ENCODE data around the gene MAD2L2.
A peak's percentile ranks its signal among the peaks of the same experiment; 100 is the strongest.

The MAD2L2 gene

DNA sequence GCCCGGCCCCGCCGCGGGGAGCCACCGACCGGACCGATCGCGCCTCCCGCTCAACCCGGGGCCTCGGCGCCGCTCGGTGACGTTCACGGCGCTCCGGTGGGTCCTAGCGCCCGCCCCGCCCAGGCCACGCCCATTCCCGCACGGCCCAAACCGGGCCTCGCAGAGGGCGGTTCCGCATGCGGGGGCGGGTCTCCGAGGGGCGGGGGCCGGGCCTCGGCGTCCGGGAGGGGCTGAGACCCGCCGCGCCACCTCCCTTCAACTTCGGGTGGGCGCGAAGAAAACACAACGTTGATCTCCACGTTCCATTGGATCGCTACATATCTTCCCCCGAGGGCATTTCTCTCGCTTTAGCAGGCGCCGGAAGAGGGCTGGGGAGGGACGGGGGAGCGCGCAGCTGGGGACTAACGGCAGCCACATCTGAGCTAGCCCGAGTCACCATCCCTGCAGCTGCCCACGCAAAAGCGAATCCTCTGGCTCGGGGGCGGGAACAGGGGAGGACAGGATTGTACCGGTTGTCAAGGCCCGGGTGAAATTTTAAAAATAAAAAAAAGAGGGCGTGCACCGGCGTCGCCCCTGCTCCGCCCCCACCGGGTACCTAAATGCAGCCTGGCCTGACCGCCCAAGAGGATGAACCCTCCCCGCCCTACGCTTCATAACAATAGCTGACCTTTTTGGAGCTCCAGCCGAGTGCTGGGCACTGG is at the start of gene MAD2L2:
Gene MAD2L2, minus strand, starts transcription at position 78 of the 701 bp plus-strand sequence. CDS start 547 bp downstream, outside the sequence.
- peak; percentile 91 for DNase-seq (ENCODE audit: extremely low spot score, insufficient read length, low read depth)
- peak; percentile 87 for FAIRE-seq

DNA sequence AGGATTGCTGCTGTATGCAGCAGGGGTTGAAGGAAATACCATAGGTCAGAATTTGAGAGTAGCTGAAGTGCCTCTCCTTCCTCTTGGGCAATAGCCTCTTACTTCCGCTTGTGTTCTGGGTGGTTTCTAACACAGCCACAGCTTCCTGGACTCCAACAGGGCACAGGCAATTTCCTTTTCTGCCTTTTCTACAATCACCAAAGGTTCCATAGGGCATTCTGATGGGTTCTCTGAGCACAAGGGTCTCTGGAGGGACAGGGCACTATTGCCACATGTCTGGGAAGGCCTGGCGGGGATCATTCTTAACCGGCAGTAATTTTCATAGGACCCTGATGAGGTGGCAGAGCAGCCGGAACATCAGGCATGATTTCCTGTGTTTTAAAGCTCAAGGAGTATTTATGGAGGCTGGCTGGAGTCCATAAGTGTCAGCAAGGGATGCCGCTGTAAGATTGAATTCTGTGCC is 49.5 kb upstream of the MAD2L2 start:
- DNase-seq (ENCODE audit: extremely low spot score, insufficient read length, low read depth) (no peak), FAIRE-seq (peak; percentile 80)

DNA sequence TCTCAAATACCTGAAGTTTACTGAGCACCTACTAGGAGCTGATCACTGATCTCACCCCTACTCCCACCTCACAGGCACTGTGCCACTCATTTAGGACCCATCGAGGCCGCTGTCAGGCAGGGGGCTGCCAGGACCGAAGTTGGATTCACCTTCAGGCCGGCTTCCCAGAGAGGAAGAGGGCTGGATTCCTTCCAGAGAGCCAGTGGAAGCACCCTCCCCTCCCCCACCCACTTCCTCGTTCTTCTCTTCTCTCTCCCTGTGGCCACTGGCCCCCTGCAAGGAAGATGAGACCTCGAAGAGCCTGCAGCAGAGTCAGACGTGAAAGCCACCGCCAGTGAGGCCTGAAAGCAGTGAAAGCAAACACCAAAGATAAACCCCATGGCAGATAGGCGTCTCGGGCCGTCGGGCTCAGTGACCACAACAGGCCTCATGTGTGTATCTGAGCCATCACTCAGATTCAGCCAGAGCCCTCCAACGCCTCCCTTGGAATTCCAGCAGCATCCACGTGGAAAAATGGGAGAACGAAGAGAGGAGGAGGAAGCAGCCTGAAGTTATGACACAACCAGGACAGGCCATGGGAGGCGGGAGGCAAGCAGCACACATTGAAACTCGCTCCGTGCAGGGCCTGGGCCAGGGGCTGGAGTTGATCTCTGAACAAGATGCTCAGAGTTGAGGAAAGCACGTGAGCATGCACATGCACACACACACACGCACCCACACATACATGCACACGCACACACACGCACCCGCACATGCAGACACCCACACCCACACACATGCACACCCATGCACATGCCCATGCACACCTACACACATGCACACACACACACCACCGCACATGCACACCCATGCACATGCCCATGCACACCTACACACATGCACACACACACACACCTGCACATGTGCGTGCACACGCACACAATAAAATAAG is 48.8 kb upstream of the MAD2L2 start:
- FAIRE-seq (no peak), DNase-seq (ENCODE audit: extremely low spot score, insufficient read length, low read depth) (no peak)

DNA sequence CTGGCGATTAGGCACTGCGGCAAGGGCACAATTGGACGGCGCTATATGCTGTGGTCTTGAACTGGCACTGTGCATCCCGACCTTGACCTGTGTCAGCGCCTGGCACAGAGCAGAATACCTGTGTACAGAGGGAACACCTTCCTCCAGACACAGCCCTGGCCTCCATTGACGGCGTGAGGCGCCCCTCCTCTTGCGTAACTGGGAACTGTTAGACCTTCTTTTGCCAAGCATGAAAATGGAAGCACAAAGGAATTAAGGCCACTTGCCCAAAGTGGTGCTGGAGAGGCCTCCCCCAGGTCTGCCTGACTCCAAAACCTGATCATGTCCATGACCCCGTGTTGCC is 48.2 kb upstream of the MAD2L2 start:
- FAIRE-seq (no peak), DNase-seq (ENCODE audit: extremely low spot score, insufficient read length, low read depth) (no peak)

DNA sequence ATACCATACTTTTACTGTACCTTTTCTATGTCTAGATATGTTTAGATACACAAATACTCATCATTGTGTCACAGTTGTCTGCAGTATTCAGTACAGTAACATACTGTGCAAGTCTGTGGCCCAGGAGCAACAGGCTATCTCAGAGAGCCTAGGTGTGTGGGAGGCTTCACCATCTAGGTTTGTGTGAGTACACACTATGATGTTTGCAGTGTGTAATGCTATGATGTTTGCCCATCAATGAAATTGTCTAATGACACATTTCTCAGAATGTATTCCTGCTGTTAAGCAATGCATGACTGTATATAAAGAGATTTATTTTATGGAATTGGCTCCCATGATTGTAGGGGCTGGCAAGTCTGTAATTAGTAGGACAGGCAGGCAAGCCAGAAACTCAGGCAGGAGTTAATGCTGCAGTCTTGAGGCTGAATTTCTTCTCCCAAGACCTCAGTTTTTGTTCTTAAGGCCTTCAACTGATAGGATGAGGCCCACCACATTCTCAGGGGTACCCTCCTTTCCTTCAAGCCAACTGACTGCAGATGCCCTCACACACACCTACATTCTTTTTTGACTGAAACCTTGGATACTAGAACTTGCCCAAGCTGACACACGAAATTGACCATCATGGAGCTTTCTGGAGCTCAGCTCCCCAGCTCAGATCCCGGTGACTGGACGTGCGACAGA is 47.3 kb upstream of the MAD2L2 start:
- DNase-seq (ENCODE audit: extremely low spot score, insufficient read length, low read depth) = no peak
- no peak for FAIRE-seq

DNA sequence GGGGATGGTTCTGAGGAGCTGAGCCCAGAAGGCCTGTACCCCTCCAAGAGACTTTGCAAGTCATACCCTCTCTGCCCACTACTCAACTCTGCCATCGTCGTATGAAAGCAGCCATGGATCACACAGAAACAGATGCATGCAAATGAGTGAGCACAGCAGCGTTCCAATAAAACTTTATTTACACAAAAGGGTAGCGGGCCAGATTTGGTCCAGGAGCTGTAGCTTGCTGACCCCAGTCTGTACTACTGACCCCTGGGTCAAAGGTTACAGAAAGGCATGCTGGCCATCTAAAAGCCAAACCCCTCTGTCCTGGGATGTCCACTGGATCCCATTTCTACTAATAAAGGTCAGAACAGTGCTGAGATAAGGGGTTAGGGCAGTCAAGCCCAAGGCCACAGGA is 46.2 kb upstream of the MAD2L2 start:
- no peak for FAIRE-seq
- no peak for DNase-seq (ENCODE audit: extremely low spot score, insufficient read length, low read depth)

DNA sequence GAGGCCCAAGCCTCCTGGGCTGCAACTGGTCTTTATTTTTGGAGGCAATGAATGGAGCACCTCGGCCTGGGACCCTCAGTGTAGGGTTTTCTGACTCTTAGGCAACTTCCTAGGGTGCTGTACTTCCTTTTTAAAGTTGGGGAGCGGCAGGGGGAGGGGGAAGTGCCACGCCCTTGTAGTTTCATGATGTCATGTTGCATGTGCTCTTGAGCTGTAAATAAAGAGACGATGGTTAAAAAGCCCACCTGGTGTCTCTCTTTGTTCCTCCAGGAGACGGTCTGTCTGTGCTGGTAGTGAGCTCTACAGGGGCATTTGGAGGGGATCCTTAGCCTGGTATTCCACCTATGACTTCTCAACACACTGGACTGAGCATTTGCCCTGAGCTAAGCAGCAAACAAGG is 44.7 kb upstream of the MAD2L2 start:
- no peak for DNase-seq (ENCODE audit: extremely low spot score, insufficient read length, low read depth)
- FAIRE-seq = no peak

DNA sequence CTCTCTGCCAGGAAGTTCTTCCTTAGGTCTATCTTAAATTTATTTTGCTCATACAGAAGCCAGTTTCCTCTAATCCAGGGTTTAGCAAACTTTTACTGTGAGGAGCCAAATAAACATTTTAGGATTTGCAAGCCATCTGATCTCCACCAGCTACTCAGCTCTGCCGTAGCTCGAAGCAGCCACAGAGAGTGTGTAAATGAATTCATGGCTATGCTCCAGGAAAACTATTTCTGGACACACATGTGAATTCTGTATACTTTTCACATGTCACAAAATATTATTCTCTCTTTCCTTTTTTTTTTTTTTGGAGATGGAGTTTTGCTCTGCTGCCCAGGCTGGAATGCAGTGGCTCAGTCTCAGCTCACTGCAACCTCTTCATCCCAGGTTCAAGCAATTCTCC is 41.6 kb upstream of the MAD2L2 start:
- no peak for DNase-seq (ENCODE audit: extremely low spot score, insufficient read length, low read depth)
- no peak for FAIRE-seq

DNA sequence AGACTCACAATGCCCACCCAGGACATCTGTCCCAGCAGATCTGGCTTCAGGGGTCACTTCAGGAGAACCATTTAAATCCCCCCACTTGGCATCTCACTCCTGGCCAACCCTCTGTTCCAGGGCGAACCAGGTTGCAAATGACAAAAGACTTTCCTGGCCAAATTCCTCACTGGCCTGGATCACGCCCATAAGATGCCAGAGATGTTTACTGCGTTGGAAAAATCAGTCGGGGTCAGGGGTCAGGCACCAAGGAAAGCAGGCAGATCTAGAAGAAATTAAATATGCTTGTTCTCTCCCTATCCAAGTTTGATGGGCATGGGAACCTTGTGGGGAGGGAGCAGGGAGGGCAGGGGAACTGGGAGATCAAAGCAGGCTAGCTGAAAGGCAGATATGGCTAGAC is 40.4 kb upstream of the MAD2L2 start:
- DNase-seq (ENCODE audit: extremely low spot score, insufficient read length, low read depth) (no peak), FAIRE-seq (no peak)

DNA sequence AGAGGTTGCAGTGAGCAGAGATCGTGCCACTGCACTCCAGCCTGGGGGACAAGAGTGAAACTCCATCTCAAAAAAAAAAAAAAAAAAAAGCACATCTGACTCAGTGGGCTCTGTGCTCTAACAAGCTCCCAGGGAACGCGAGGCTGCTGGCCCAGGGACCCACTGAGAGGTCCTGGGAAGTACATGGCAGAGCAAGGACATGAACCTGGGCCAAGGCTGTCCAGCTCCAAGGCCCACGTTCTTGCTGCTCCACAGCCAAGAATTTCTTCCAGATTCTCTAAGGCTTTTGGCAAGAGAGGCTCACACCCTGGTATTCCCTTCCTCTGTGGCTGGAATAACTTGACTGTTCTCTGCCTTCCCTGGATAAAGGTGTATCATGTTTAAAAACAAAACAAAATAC is 39.6 kb upstream of the MAD2L2 start:
- DNase-seq (ENCODE audit: extremely low spot score, insufficient read length, low read depth) = no peak
- no peak for FAIRE-seq

DNA sequence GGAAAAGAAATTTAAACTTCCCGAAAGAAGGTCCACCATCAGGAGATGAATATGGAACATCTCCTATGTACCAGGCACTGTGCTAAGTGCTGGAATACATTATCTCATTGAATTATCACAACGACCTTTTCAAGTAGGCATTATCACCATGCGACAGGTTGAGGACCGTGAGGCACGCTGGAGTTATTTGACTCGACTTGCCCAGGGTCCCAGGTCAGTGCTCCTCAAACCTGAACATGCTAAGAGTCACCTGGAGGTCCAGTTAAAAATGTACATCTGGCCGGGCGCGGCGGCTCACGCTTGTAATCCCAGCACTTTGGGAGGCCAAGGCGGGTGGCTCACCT is 39.1 kb upstream of the MAD2L2 start:
- no peak for FAIRE-seq
- DNase-seq (ENCODE audit: extremely low spot score, insufficient read length, low read depth) = no peak

DNA sequence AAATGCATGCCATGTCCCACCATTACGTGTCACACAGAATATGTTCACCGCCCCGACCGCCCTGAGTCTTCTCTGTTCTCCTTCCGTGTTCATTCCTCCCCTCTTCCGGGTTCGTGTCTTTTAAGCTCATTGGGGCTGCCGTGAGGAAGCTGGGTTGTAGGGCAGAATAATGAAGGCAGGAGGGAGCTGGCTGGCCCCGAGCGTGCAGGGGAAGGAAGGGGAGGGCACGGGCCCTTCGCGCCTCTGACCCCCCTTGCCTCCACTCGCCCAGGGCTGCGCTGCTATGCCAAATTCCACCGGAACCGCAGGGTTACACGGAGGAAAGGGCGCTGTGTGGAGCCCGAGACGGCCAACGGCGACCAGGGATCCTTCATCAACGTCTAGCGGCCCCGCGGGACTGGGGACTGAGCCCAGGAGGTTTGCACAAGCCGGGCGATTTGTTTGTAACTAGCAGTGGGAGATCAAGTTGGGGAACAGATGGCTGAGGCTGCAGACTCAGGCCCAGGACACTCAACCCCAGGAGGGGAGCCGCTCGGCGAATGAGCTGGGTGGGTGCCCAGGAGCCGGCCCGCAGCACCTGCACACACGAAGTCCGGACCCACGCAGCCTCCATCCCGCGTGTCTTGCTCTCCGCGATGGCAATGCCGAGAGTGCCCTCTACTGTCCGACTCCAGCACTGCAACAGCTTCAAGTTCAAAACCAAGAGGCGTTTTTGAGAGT is 38.5 kb upstream of the MAD2L2 start:
- DNase-seq (ENCODE audit: extremely low spot score, insufficient read length, low read depth) = peak; percentile 75

DNA sequence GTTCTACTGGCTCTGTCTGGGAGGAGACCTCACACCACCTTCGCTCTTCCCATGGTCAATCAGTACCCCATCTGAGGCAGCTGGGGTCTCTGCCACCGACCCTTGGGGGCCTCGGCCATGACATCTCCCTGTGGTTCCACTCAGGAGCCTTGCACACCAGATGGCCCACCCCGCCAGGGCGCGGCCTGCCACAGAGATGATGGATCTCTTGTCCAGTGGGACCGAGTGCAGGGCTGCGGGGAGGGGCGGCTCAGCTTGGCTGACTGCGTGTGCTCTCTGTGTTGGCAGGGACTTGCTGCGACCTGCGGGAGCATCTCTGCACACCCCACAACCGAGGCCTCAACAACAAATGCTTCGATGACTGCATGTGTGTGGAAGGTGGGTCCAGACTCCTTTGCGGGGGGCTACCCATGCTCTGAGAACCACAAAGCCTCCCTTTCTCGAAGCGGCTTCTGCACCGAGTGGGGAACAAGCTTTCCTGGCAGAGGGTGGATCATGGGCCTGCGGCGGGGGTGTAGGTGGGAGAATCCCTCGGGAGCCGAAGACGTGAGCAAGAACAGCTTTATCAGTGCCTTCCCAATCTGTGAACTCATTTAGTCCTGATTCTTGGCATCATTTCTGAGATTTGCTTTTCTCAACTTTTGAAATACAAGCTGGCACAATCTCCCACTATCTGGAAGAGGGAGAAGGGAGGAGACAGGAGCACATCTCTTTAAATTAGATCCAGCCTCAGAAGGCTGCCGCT is 34.1 kb upstream of the MAD2L2 start:
- DNase-seq (ENCODE audit: extremely low spot score, insufficient read length, low read depth) (no peak), FAIRE-seq (no peak)

More for the DNA sequence above, 38.5 kb upstream of the MAD2L2 start:
- peak; percentile 87 for FAIRE-seq

DNA sequence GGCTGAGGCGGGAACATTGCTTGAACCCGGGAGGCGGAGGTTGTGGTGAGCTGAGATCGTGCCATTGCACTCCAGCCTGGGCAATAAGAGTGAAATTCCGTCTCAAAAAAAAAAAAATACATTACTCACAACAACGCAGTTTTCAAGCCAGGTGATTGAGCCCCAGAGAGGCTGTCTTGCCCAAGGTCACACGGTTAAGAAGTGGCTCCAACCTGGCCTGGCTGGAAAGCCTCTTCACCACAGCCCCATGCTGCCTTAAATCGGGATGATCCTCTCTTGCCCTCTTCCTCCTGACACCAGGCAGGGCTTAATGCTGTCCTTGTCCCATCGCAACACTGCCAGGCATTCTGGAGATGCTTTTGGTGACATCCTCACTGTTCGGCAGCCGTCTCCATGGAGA is 32.1 kb upstream of the MAD2L2 start:
- FAIRE-seq = no peak
- DNase-seq (ENCODE audit: extremely low spot score, insufficient read length, low read depth) = no peak

DNA sequence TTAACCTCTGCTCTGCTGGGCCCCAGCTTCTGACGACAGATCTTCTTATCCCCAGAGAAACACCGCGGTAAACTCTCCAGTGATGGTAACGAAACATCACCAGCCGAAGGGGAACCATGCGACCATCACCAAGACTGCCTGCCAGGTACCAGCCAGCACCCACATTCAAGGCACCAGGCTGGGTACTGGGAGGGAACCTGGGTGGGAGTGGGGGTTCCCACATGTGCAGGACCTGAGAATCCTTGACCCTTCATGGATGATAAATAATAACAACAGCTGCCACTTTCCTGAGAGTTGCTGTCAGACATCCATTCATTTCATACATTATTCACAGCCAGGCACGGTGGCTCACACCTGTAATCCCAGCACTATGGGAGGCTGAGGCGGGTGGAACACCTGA is 31.3 kb upstream of the MAD2L2 start:
- no peak for DNase-seq (ENCODE audit: extremely low spot score, insufficient read length, low read depth)
- no peak for FAIRE-seq

DNA sequence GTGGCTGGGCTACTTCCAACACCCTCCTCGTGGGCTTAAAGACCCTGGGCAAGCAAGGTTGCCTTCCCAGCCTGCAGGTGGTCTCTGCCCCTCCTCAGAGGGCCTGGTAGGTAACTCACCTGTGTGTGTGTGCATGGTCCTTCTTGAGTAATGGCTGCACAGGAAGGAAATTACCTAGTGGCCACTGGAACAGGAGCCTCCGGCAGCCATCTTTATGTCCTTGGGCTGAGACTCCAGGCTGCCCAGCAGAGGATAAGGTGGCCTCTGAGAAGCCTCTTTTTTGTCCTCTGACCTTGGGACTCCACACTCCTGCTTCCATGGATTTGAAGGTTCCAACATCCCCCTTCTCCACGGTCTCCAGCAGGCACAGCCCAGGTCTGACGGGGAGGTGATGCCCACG is 30.5 kb upstream of the MAD2L2 start:
- DNase-seq (ENCODE audit: extremely low spot score, insufficient read length, low read depth) (no peak), FAIRE-seq (no peak)

DNA sequence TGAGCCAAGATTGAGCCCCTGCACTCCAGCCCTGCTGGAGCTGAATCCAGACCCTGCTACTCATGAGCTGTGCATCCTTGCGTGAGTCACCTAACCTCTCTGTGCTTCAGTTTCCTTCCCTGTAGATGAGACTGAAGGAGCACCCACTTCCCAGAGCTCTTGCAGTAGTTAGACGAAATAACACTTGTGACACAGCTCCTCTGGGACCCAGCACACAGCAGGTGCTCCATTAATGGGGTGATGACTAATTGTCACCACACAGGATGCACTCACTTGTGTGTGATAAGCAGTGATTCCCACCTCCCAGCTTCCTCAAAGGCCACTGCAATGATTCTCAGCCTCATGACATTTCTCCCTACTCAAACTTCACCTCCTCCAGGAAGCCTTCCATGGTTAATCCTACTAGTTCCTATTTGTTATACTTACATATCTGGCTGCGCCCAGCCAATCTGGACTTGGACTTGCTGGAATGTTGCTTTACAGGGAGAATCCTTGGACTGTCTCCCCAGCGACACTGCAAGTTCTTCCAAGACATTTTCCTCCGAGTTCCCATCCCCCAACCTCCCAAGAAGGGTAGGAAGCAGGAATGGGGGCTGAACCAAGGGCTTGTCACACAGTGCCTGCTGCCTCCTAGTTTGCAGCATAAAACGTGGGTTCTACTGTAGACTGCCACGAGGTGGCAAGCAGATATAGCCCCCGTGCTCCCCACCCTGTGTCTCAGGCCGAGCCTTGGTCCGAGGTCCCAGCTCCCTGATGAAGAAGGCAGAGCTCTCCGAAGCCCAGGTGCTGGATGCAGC is 27.8 kb upstream of the MAD2L2 start:
- no peak for FAIRE-seq
- DNase-seq (ENCODE audit: extremely low spot score, insufficient read length, low read depth) = no peak

DNA sequence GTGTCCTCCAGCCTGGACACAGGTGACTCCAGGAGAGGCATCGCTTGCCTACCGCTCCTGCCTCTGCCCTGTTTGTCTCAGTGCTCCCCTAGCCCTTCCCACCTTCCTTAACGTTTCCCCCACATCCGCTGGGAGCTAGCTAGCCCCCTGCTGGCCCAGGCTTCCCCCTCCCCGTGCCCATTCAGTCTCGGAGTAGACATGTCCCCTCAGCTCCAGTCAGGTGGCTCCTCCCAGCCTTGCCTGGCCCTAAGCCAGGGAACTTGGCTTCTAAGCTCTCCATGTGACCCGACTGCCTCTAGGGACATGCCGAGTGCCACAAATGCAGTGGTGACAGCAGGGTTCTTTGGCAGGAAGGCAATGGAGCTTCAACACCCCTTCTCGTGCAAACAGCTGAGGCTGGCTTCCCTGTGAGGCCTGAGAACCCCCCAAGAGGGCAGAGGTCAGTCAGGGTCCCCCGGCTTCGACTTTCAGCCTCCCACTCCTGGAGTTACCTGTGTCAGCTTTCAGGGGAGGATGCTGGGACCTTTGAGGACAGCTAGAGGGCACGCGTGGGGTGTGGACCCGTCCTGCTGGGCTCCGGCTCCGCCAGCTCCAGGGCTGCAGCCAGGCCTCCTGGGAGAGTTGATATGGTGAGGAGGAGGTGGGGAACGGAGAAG is 26.8 kb upstream of the MAD2L2 start:
- FAIRE-seq = no peak
- DNase-seq (ENCODE audit: extremely low spot score, insufficient read length, low read depth) = no peak
